HCT116 (cell line): ENCODE data around the gene AKT3. TPM values are rescaled to one million over a fixed set of nuclear protein-coding genes. Genes with fewer than 3 reads are reported as not detected.

ENCODE experiments used
- ATAC-seq: fragments of 200-7000 bp; cut with Tn5 transposase; 2 replicates; pipeline ENCODE4 v1.9.1; 2020; ENCODE audit warnings: mild to moderate bottlenecking, moderate library complexity
- BruUV-seq: library from RNA; stranded (reverse); fragments of 400-500 nt; replicated peaks from 2 replicates; lab custom pipeline; 2021; lab: Mats Ljungman, UMichigan
- CTCF ChIA-PET: fragments of 300-600 bp; sonication (Branson Sonifier 250); formaldehyde crosslinking; loops from one replicate; lab custom pipeline; 2021; ENCODE audit warnings: antibody characterized with exemption; lab: Charles Lee
- POLR2A ChIA-PET: fragments of 300-600, 350-600 bp; sonication (Branson Sonifier 250); formaldehyde crosslinking; loops from one replicate; lab custom pipeline; 2021; ENCODE audit warnings: antibody characterized with exemption; lab: Charles Lee
- RAD21 ChIA-PET, 2 experiments: fragments of 300-600 bp; sonication (Branson Sonifier 250); formaldehyde crosslinking; loops; one replicate each; lab custom pipeline; 2023; ENCODE audit warnings: low total read pairs in 2 of 2; ENCODE audit not compliant: uncharacterized antibody in 2 of 2, unreplicated experiment in 2 of 2, low non-redundant PET in 1 of 2; lab: Charles Lee
- DNase-seq: peaks from one replicate; pipeline ENCODE4 v3.0.0-alpha.2; 2010; ENCODE audit warnings: low read depth, low spot score
- H2AFZ ChIP-seq: fragments of 200-600 bp; shearing (Covaris generic), sonication (generic); 2 replicates; pipeline ENCODE4 v1.6.1; 2017; ENCODE audit warnings: low read depth, mixed run types, mixed read lengths, antibody characterized with exemption, low read length; ENCODE audit not compliant: poor library complexity, severe bottlenecking
- H3K27ac ChIP-seq: 2 replicates; pipeline ENCODE4 v1.5.1; 2012; ENCODE audit warnings: low read depth, low read length
- H3K27me3 ChIP-seq: fragments of 200-600 bp; sonication (generic); 2 replicates; pipeline ENCODE4 v1.6.1; 2016; ENCODE audit warnings: mixed run types, low read length, mixed read lengths; ENCODE audit not compliant: insufficient read depth
- H3K36me3 ChIP-seq, 2 experiments: fragments of 200-500 bp in 1 of 2; fragments of 200-600 bp in 1 of 2; sonication (Bioruptor generic) in 1 of 2; sonication (generic) in 1 of 2; 2 replicates each; pipeline versions ENCODE4 v1.5.1 to v1.6.1; 2014 to 2016; ENCODE audit warnings: low read length in 2 of 2, inconsistent platforms in 1 of 2, mixed read lengths in 1 of 2, mixed run types in 1 of 2; ENCODE audit not compliant: insufficient read depth in 2 of 2, control insufficient read depth in 1 of 2
- H3K4me1 ChIP-seq, 2 experiments: fragments of 200-600 bp in 1 of 2; sonication (generic) in 1 of 2; 2 replicates each; pipeline versions ENCODE4 v1.5.1 to v1.6.1; 2012 to 2017; ENCODE audit warnings: low read length in 2 of 2, inconsistent platforms in 1 of 2, mild to moderate bottlenecking in 1 of 2, mixed read lengths in 1 of 2, mixed run types in 1 of 2, moderate library complexity in 1 of 2; ENCODE audit not compliant: insufficient read depth in 2 of 2, control insufficient read depth in 1 of 2
- H3K4me2 ChIP-seq: fragments of 200-600 bp; sonication (generic); 2 replicates; pipeline ENCODE4 v1.6.1; 2017; ENCODE audit warnings: mixed run types, low read length, mixed read lengths
- H3K4me3 ChIP-seq, 2 experiments: fragments of 200-600 bp in 1 of 2; sonication (generic) in 1 of 2; replicated peaks in 1 of 2; 2 replicates each; pipeline ENCODE4 v1.5.1; 2011 to 2016; ENCODE audit warnings: low read length in 2 of 2, control low read depth in 1 of 2, low read depth in 1 of 2, mild to moderate bottlenecking in 1 of 2, mixed read lengths in 1 of 2, mixed run types in 1 of 2
- H3K79me2 ChIP-seq: fragments of 200-600 bp; sonication (generic); 2 replicates; pipeline ENCODE4 v1.6.1; 2017; ENCODE audit warnings: mild to moderate bottlenecking, mixed run types, low read length, moderate library complexity, mixed read lengths; ENCODE audit not compliant: insufficient read depth
- H3K9ac ChIP-seq: fragments of 200-600 bp; sonication (generic); 2 replicates; pipeline ENCODE4 v1.6.1; 2016; ENCODE audit warnings: low read length, mixed read lengths
- H3K9me2 ChIP-seq: fragments of 200-600 bp; sonication (generic), shearing (Covaris generic); 2 replicates; pipeline ENCODE4 v1.6.1; 2017; ENCODE audit warnings: mixed run types, mild to moderate bottlenecking, moderate library complexity; ENCODE audit not compliant: insufficient read depth
- H3K9me3 ChIP-seq, 2 experiments: fragments of 200-500 bp in 1 of 2; fragments of 200-600 bp in 1 of 2; sonication (Bioruptor generic) in 1 of 2; sonication (generic) in 1 of 2; 2 replicates each; pipeline ENCODE4 v1.6.1; 2014 to 2017; ENCODE audit warnings: low read length in 2 of 2, mixed read lengths in 2 of 2, inconsistent platforms in 1 of 2, low read depth in 1 of 2, mild to moderate bottlenecking in 1 of 2, mixed run types in 1 of 2, moderate library complexity in 1 of 2; ENCODE audit not compliant: control insufficient read depth in 1 of 2, insufficient read depth in 1 of 2
- H4K20me1 ChIP-seq: fragments of 200-600 bp; sonication (generic), shearing (Covaris generic); 2 replicates; pipeline ENCODE4 v1.6.1; 2017; ENCODE audit warnings: mixed run types, mild to moderate bottlenecking, moderate library complexity; ENCODE audit not compliant: insufficient read depth
- ATF3 ChIP-seq: IDR thresholded peaks from 2 replicates; pipeline ENCODE4 v1.6.1; 2012
- CEBPB ChIP-seq: IDR thresholded peaks from 2 replicates; pipeline ENCODE4 v1.6.1; 2012; ENCODE audit warnings: low read depth
- EGR1 ChIP-seq: IDR thresholded peaks from 2 replicates; pipeline ENCODE4 v1.6.1; 2012; ENCODE audit warnings: low read depth
- EZH2 ChIP-seq: fragments of 200-600 bp; sonication (generic); IDR thresholded peaks from 2 replicates; pipeline ENCODE4 v1.6.1; 2017; ENCODE audit warnings: antibody characterized with exemption, mixed run types
- EZH2phosphoT487 ChIP-seq: fragments of 200-600 bp; IDR thresholded peaks from 2 replicates; pipeline ENCODE4 v1.6.1; 2018; ENCODE audit warnings: antibody characterized with exemption, borderline replicate concordance
- FOSL1 ChIP-seq: IDR thresholded peaks from 2 replicates; pipeline ENCODE4 v1.6.1; 2012; ENCODE audit warnings: low read depth
- JUND ChIP-seq: IDR thresholded peaks from 2 replicates; pipeline ENCODE4 v1.6.1; 2012
- MAX ChIP-seq: IDR thresholded peaks from 2 replicates; pipeline ENCODE4 v1.6.1; 2012
- POLR2A ChIP-seq: IDR thresholded peaks from 2 replicates; pipeline ENCODE4 v1.7.0; 2011; ENCODE audit warnings: borderline replicate concordance; ENCODE audit not compliant: insufficient read depth, insufficient read length; ENCODE audit errors: extremely low read depth
- POLR2AphosphoS5 ChIP-seq: IDR thresholded peaks from 2 replicates; pipeline ENCODE4 v1.6.1; 2011; ENCODE audit warnings: mild to moderate bottlenecking, low read depth, low read length, moderate library complexity
- RAD21 ChIP-seq: IDR thresholded peaks from 2 replicates; pipeline ENCODE4 v1.6.1; 2012; ENCODE audit warnings: low read depth, mild to moderate bottlenecking
- SRF ChIP-seq: IDR thresholded peaks from 2 replicates; pipeline ENCODE4 v1.6.1; 2012; ENCODE audit warnings: low read depth
- TCF7L2 ChIP-seq: IDR thresholded peaks from 2 replicates; pipeline ENCODE4 v1.7.0; 2011; ENCODE audit warnings: borderline replicate concordance, inconsistent platforms; ENCODE audit not compliant: insufficient read depth, insufficient read length; ENCODE audit errors: extremely low read depth
- YY1 ChIP-seq: IDR thresholded peaks from 2 replicates; pipeline ENCODE4 v1.6.1; 2011; ENCODE audit warnings: low read length, low read depth, moderate library complexity, mild to moderate bottlenecking; ENCODE audit not compliant: insufficient replicate concordance; ENCODE audit errors: extremely low read depth
- ZBTB33 ChIP-seq: IDR thresholded peaks from 2 replicates; pipeline ENCODE4 v1.6.1; 2011; ENCODE audit warnings: mild to moderate bottlenecking, low read length, moderate library complexity; ENCODE audit not compliant: insufficient replicate concordance; ENCODE audit errors: extremely low read depth
- ZFX ChIP-seq: fragments of 450-650 bp; IDR thresholded peaks from 2 replicates; pipeline ENCODE4 v1.6.1; 2017
- ZNF274 ChIP-seq: fragments of 200-500 bp; sonication (Bioruptor generic); IDR thresholded peaks from 2 replicates; pipeline ENCODE4 v1.6.1; 2014; ENCODE audit warnings: mild to moderate bottlenecking, low read depth, low read length, inconsistent platforms
- intact Hi-C: fragments of 100-400 bp; cut with micrococcal nuclease; formaldehyde crosslinking; loops from 2 replicates; pipeline ENCODE4 v1.10.0; 2022
- total RNA-seq: library from RNA; stranded (reverse); gene quantifications from one replicate; pipeline ENCODE4 v1.2.1, GENCODE V29; 2021; ENCODE audit not compliant: unreplicated experiment

Gene AKT3
- total RNA-seq, 1 experiment from 2014 or later: 0.49 TPM

- no peak overlapping the region for H2AFZ ChIP-seq
- no peak overlapping the region for H3K9ac ChIP-seq
- ChIA-PET POLR2A (no interaction called here), RAD21 (no interaction called here), CTCF (no interaction called here)
- no peaks in the 10 kb centered on the region for H3K9me3 ChIP-seq
- no peak for ATAC-seq
- no peak overlapping the region for H3K27ac ChIP-seq
- peaks cover 30% of the 10 kb centered on the region for H3K27me3 ChIP-seq
- no peaks in the 10 kb centered on the region for H3K79me2 ChIP-seq
- intact Hi-C loops: no loop called here
- DNase-seq: no peak
- H4K20me1 ChIP-seq: no peaks in the 10 kb centered on the region
- no peaks in the 10 kb centered on the region for H3K36me3 ChIP-seq
- H3K4me2 ChIP-seq: no peak overlapping the region
- no peaks in the 10 kb centered on the region for H3K4me1 ChIP-seq
- no peaks in the 10 kb centered on the region for H3K9me2 ChIP-seq
- H3K4me3 ChIP-seq: no peak overlapping the region
- no TSS peak for BruUV-seq
- no peak for TF ChIP-seq ZBTB33
- no peak for TF ChIP-seq ATF3
- no peak for TF ChIP-seq EZH2
- no peak for TF ChIP-seq CEBPB
- TF ChIP-seq EZH2phosphoT487: no peak
- TF ChIP-seq MAX: no peak
- TF ChIP-seq JUND: no peak
- no peak for TF ChIP-seq TCF7L2
- no peak for TF ChIP-seq SRF
- no peak for TF ChIP-seq POLR2A
- TF ChIP-seq ZNF274: no peak
- no peak for TF ChIP-seq EGR1
- no peak for TF ChIP-seq RAD21
- no peak for TF ChIP-seq POLR2AphosphoS5
- no peak for TF ChIP-seq FOSL1
- no peak for TF ChIP-seq ZFX
- TF ChIP-seq YY1: no peak
These were observed 132.0 kb downstream of the AKT3 start for GRCh38 chr1:243718022-243718421.
